ENCODE data around the gene TMA7. TPM values are rescaled to one million over a fixed set of nuclear protein-coding genes. Genes with fewer than 3 reads are reported as not detected.

Gene TMA7
- total RNA-seq, 4 donors from 2014 or later = 94.8 to 195 (median 141) TPM

- no peaks in the 10 kb centered on the region for H3K27me3 ChIP-seq
- no peaks in the 10 kb centered on the region for H3K9me3 ChIP-seq
- TF ChIP-seq CTCF (IDR thresholded peaks at IDR 0.05) = no peak
- TF ChIP-seq POLR2A (IDR thresholded peaks at IDR 0.05) = no peak
- no peak for DNase-seq
- intact Hi-C loops (cut with DNase I; ENCODE audit: low total_unique reads) = no loop called here
- peaks cover 0 to 10% of the 10 kb centered on the region in 2 donors for H3K4me1 ChIP-seq
- no peak overlapping the region for H3K4me3 ChIP-seq
- H3K36me3 ChIP-seq = no peaks in the 10 kb centered on the region
- H3K27ac ChIP-seq = no peak overlapping the region
These were observed 34.1 kb upstream of the TMA7 start for GRCh38 chr3:48405971-48406370.

- TF ChIP-seq CTCF (IDR thresholded peaks at IDR 0.05) (no peak), POLR2A (IDR thresholded peaks at IDR 0.05) (no peak)
- Histone ChIP-seq H3K36me3 (no peaks in the 10 kb centered on the region), H3K4me1 (peaks cover 0 to 2% of the 10 kb centered on the region in 2 donors), H3K27ac (no peak overlapping the region), H3K4me3 (no peak overlapping the region), H3K27me3 (no peaks in the 10 kb centered on the region), H3K9me3 (no peaks in the 10 kb centered on the region)
- intact Hi-C loops (cut with DNase I; ENCODE audit: low total_unique reads) = no loop called here
- DNase-seq = no peak
These were observed 33.3 kb upstream of the TMA7 start for GRCh38 chr3:48406443-48407431.

- Histone ChIP-seq H3K27ac (no peak overlapping the region), H3K27me3 (no peaks in the 10 kb centered on the region), H3K4me1 (no peaks in the 10 kb centered on the region), H3K36me3 (no peaks in the 10 kb centered on the region), H3K9me3 (no peaks in the 10 kb centered on the region), H3K4me3 (no peak overlapping the region)
- no peak for TF ChIP-seq POLR2A (IDR thresholded peaks at IDR 0.05)
- intact Hi-C loops (cut with DNase I; ENCODE audit: low total_unique reads) = no loop called here
- DNase-seq = peak in 1 of 2 donors; percentile 14
These were observed 32.4 kb upstream of the TMA7 start for GRCh38 chr3:48407542-48408099.

- no peak overlapping the region for H3K27ac ChIP-seq
- H3K36me3 ChIP-seq = no peaks in the 10 kb centered on the region
- no peaks in the 10 kb centered on the region for H3K9me3 ChIP-seq
- intact Hi-C loops (cut with DNase I; ENCODE audit: low total_unique reads) = no loop called here
- no peak overlapping the region for H3K4me3 ChIP-seq
- H3K27me3 ChIP-seq = no peaks in the 10 kb centered on the region
- H3K4me1 ChIP-seq = no peaks in the 10 kb centered on the region
- peak in 1 of 2 donors; percentile 8 for DNase-seq
- TF ChIP-seq POLR2A (IDR thresholded peaks at IDR 0.05) (no peak), CTCF (IDR thresholded peaks at IDR 0.05) (no peak)
These were observed 31.2 kb upstream of the TMA7 start for GRCh38 chr3:48408823-48409281.

GRCh38 chr3:48409291-48410201 is 30.5 kb upstream of the TMA7 start:
- no peaks in the 10 kb centered on the region for H3K36me3 ChIP-seq

More at GRCh38 chr3:48409291-48410201, 30.5 kb upstream of the TMA7 start:
- intact Hi-C loops (cut with DNase I; ENCODE audit: low total_unique reads) = no loop called here
- Histone ChIP-seq H3K4me1 (no peaks in the 10 kb centered on the region), H3K27ac (no peak overlapping the region), H3K9me3 (no peaks in the 10 kb centered on the region), H3K27me3 (no peaks in the 10 kb centered on the region), H3K4me3 (no peak overlapping the region)
- TF ChIP-seq POLR2A (IDR thresholded peaks at IDR 0.05) (no peak), CTCF (IDR thresholded peaks at IDR 0.05) (no peak)
- DNase-seq = peak; percentile 8 to 13

Data from uterus (tissue), 4 donors.